GM23338 (cell line): ENCODE measurements around the gene TENM4. TPM values are rescaled to one million over a fixed set of nuclear protein-coding genes. Genes with fewer than 3 reads are reported as not detected.

Source experiments
- ATAC-seq: fragments of 200-7000 bp; cut with Tn5 transposase; 3 replicates; pipeline ENCODE4 v1.9.1; 2020
- DNase-seq: peaks from one replicate; pipeline ENCODE4 v3.0.0-alpha.2; 2015; ENCODE audit warnings: low spot score
- H2AFZ ChIP-seq: fragments of 200-600 bp; sonication (generic); 2 replicates; pipeline ENCODE4 v1.8.0; 2016; ENCODE audit warnings: antibody characterized with exemption, mild to moderate bottlenecking, moderate library complexity
- H3F3A ChIP-seq: fragments of 200-600 bp; sonication (generic); replicated peaks from 2 replicates; pipeline ENCODE4 v1.8.0; 2017; ENCODE audit warnings: antibody characterized with exemption, mixed run types, low read depth
- H3K27ac ChIP-seq: fragments of 200-600 bp; sonication (generic); 2 replicates; pipeline ENCODE4 v1.6.1; 2016; ENCODE audit warnings: low read depth
- H3K27me3 ChIP-seq: fragments of 200-600 bp; sonication (generic); 2 replicates; pipeline ENCODE4 v1.8.0; 2016; ENCODE audit warnings: mild to moderate bottlenecking, mixed run types, moderate library complexity; ENCODE audit not compliant: insufficient read depth
- H3K36me3 ChIP-seq: fragments of 200-600 bp; sonication (generic); 2 replicates; pipeline ENCODE4 v1.8.0; 2016; ENCODE audit warnings: mild to moderate bottlenecking; ENCODE audit not compliant: insufficient read depth
- H3K4me1 ChIP-seq: fragments of 200-600 bp; sonication (generic); 2 replicates; pipeline ENCODE4 v1.8.0; 2016; ENCODE audit warnings: mild to moderate bottlenecking, moderate library complexity; ENCODE audit not compliant: insufficient read depth
- H3K4me2 ChIP-seq: fragments of 200-600 bp; sonication (generic); 2 replicates; pipeline ENCODE4 v1.7.1; 2017; ENCODE audit warnings: mixed run types
- H3K4me3 ChIP-seq: fragments of 200-600 bp; sonication (generic); 2 replicates; pipeline ENCODE4 v1.6.1; 2016; ENCODE audit warnings: mixed run types
- H3K79me2 ChIP-seq: fragments of 200-600 bp; sonication (generic); replicated peaks from 2 replicates; pipeline ENCODE4 v1.8.0; 2017; ENCODE audit warnings: mild to moderate bottlenecking; ENCODE audit not compliant: insufficient read depth
- H3K9me2 ChIP-seq: fragments of 200-600 bp; sonication (generic); 2 replicates; pipeline ENCODE4 v1.8.0; 2017; ENCODE audit not compliant: insufficient read depth
- H4K20me1 ChIP-seq: fragments of 200-600 bp; sonication (generic); replicated peaks from 2 replicates; pipeline ENCODE4 v1.8.0; 2017; ENCODE audit warnings: mild to moderate bottlenecking; ENCODE audit not compliant: insufficient read depth
- H3K27ac Mint-ChIP-seq: 2 replicates; pipeline ENCODE4 v1.8.0; 2020; ENCODE audit warnings: inconsistent platforms, mild to moderate bottlenecking, moderate library complexity, mixed read lengths
- H3K27me3 Mint-ChIP-seq: 3 replicates; pipeline ENCODE4 v1.8.0; 2022; ENCODE audit warnings: low read depth, mild to moderate bottlenecking, moderate library complexity, mixed read lengths, inconsistent platforms; ENCODE audit not compliant: insufficient read depth, poor library complexity
- H3K36me3 Mint-ChIP-seq: 3 replicates; pipeline ENCODE4 v1.8.0; 2021; ENCODE audit warnings: low read depth, mild to moderate bottlenecking, inconsistent platforms, moderate library complexity, mixed read lengths
- H3K4me1 Mint-ChIP-seq: 3 replicates; pipeline ENCODE4 v1.8.0; 2020; ENCODE audit warnings: mild to moderate bottlenecking, inconsistent platforms, mixed read lengths
- H3K4me3 Mint-ChIP-seq: 3 replicates; pipeline ENCODE4 v1.8.0; 2021; ENCODE audit warnings: moderate library complexity, mild to moderate bottlenecking, inconsistent platforms, mixed read lengths
- H3K9me3 Mint-ChIP-seq: 3 replicates; pipeline ENCODE4 v1.8.0; 2020; ENCODE audit warnings: moderate library complexity, mild to moderate bottlenecking, inconsistent platforms, mixed read lengths
- CREB1 ChIP-seq: fragments of 250-450 bp; sonication (Bioruptor Pico); IDR thresholded peaks from 2 replicates; pipeline ENCODE4 v1.5.0; 2020; ENCODE audit warnings: low read depth, mild to moderate bottlenecking, moderate library complexity
- EZH2 ChIP-seq: fragments of 200-600 bp; sonication (generic); IDR thresholded peaks from one replicate; pipeline ENCODE4 v1.8.0; 2017; ENCODE audit warnings: antibody characterized with exemption, mild to moderate bottlenecking, low read depth; ENCODE audit not compliant: unreplicated experiment
- EZH2phosphoT487 ChIP-seq: fragments of 200-600 bp; sonication (generic); IDR thresholded peaks from one replicate; pipeline ENCODE4 v1.8.1; 2018; ENCODE audit warnings: antibody characterized with exemption; ENCODE audit not compliant: unreplicated experiment
- JUNB ChIP-seq: IDR thresholded peaks from one replicate; pipeline ENCODE4 v1.6.1; 2016; ENCODE audit warnings: antibody characterized with exemption; ENCODE audit not compliant: unreplicated experiment
- NANOG ChIP-seq: IDR thresholded peaks from 2 replicates; pipeline ENCODE4 v1.6.1; 2016; ENCODE audit warnings: antibody characterized with exemption, borderline replicate concordance
- POLR2AphosphoS5 ChIP-seq: IDR thresholded peaks from 2 replicates; pipeline ENCODE4 v1.6.1; 2016; ENCODE audit warnings: antibody characterized with exemption, low read depth
- STAT1 ChIP-seq: IDR thresholded peaks from one replicate; pipeline ENCODE4 v1.6.1; 2016; ENCODE audit warnings: antibody characterized with exemption; ENCODE audit not compliant: unreplicated experiment
- ZNF114 ChIP-seq: fragments of 250-450 bp; sonication (Bioruptor Pico); IDR thresholded peaks from 2 replicates; pipeline ENCODE4 v1.5.0; 2020; ENCODE audit warnings: mild to moderate bottlenecking, moderate library complexity
- ZNF331 ChIP-seq: fragments of 250-450 bp; sonication (Bioruptor Pico); IDR thresholded peaks from 2 replicates; pipeline ENCODE4 v1.5.0; 2020; ENCODE audit warnings: low read depth, mild to moderate bottlenecking, moderate library complexity
- ZNF462 ChIP-seq: fragments of 250-450 bp; sonication (Bioruptor Pico); IDR thresholded peaks from 2 replicates; pipeline ENCODE4 v1.5.0; 2020; ENCODE audit warnings: mild to moderate bottlenecking, moderate library complexity
- polyA plus RNA-seq: library from polyadenylated mRNA; unstranded; fragments of >200 nt; fragmentation: Nextera tagmentation; extraction: Ambion mirVana; gene quantifications from 2 replicates; pipeline ENCODE4 v1.2.1, GENCODE V29; 2016
- total RNA-seq: library from RNA; depleted of rRNA; stranded (reverse); fragments of >200 nt; shearing (Covaris generic); gene quantifications from 2 replicates; pipeline ENCODE4 v1.2.3, GENCODE V29; 2014
- TF ChIP-seq, protein P1 (sequence below): IDR thresholded peaks from one replicate; pipeline ENCODE4 v1.6.1; 2018; ENCODE audit warnings: antibody characterized with exemption; ENCODE audit not compliant: unreplicated experiment
- TF ChIP-seq, protein P2 (sequence below), 2 experiments: fragments of 200-600 bp in 1 of 2; sonication (generic) in 1 of 2; conservative IDR thresholded peaks; 2 replicates each; pipeline versions ENCODE4 v1.5.1 to v1.6.1; 2016 to 2017; ENCODE audit warnings: antibody characterized with exemption in 2 of 2, low read depth in 2 of 2, mild to moderate bottlenecking in 2 of 2, moderate library complexity in 1 of 2
- TF ChIP-seq, protein P3 (sequence below): IDR thresholded peaks from 2 replicates; pipeline ENCODE4 v1.6.1; 2016; ENCODE audit warnings: antibody characterized with exemption

The TENM4 gene
- total and polyA plus RNA-seq, 2 experiments from 2014 or later: 7.3 TPM

DNA sequence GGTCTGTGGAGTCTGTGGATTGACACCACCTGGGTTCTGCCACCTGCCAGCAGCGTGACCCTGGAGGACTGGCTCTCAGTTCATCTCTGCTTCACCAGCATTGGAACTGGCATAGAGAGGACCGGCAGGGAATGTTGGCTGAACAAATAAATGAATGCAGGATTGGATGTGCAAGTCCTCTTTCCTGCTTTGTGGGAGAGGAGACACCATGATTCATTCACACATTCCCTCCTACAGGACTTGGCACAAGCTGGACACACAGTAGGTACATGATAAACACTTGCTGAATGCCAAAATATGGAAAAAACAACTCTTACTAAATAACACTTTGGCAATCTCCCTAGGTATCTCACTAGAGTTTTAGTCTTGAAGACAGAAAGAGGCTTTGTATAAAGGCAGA, 749.6 kb downstream of the TENM4 start:
- peaks cover 23% of the 10 kb centered on the region for H3K4me1 ChIP-seq
- ATAC-seq: no peak

More for the DNA sequence above, 749.6 kb downstream of the TENM4 start:
- no peak overlapping the region for H3K27ac ChIP-seq
- Mint-ChIP-seq H3K4me1 (peaks cover 27% of the 10 kb centered on the region), H3K9me3 (0 out of 3 replicates have a peak, but pooled peaks cover 2% of the 10 kb centered on the region), H3K27ac (no peak overlapping the region), H3K27me3 (peaks cover 6% of the 10 kb centered on the region), H3K4me3 (no peak overlapping the region), H3K36me3 (peaks cover 4% of the 10 kb centered on the region; the same call in 2 of the 3 replicates)
- no peak for TF ChIP-seq JUNB
- TF ChIP-seq CREB1 (CRISPR knock-in tag): no peak
- no peak for TF ChIP-seq ZNF114 (CRISPR knock-in tag)
- TF ChIP-seq, protein P1, sequence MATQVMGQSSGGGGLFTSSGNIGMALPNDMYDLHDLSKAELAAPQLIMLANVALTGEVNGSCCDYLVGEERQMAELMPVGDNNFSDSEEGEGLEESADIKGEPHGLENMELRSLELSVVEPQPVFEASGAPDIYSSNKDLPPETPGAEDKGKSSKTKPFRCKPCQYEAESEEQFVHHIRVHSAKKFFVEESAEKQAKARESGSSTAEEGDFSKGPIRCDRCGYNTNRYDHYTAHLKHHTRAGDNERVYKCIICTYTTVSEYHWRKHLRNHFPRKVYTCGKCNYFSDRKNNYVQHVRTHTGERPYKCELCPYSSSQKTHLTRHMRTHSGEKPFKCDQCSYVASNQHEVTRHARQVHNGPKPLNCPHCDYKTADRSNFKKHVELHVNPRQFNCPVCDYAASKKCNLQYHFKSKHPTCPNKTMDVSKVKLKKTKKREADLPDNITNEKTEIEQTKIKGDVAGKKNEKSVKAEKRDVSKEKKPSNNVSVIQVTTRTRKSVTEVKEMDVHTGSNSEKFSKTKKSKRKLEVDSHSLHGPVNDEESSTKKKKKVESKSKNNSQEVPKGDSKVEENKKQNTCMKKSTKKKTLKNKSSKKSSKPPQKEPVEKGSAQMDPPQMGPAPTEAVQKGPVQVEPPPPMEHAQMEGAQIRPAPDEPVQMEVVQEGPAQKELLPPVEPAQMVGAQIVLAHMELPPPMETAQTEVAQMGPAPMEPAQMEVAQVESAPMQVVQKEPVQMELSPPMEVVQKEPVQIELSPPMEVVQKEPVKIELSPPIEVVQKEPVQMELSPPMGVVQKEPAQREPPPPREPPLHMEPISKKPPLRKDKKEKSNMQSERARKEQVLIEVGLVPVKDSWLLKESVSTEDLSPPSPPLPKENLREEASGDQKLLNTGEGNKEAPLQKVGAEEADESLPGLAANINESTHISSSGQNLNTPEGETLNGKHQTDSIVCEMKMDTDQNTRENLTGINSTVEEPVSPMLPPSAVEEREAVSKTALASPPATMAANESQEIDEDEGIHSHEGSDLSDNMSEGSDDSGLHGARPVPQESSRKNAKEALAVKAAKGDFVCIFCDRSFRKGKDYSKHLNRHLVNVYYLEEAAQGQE: no peak
- TF ChIP-seq POLR2AphosphoS5: no peak
- TF ChIP-seq ZNF462 (CRISPR knock-in tag): no peak
- no peak for TF ChIP-seq ZNF331
- TF ChIP-seq EZH2: no peak
- no peak for TF ChIP-seq EZH2phosphoT487
- TF ChIP-seq STAT1: no peak
- TF ChIP-seq, protein P2, sequence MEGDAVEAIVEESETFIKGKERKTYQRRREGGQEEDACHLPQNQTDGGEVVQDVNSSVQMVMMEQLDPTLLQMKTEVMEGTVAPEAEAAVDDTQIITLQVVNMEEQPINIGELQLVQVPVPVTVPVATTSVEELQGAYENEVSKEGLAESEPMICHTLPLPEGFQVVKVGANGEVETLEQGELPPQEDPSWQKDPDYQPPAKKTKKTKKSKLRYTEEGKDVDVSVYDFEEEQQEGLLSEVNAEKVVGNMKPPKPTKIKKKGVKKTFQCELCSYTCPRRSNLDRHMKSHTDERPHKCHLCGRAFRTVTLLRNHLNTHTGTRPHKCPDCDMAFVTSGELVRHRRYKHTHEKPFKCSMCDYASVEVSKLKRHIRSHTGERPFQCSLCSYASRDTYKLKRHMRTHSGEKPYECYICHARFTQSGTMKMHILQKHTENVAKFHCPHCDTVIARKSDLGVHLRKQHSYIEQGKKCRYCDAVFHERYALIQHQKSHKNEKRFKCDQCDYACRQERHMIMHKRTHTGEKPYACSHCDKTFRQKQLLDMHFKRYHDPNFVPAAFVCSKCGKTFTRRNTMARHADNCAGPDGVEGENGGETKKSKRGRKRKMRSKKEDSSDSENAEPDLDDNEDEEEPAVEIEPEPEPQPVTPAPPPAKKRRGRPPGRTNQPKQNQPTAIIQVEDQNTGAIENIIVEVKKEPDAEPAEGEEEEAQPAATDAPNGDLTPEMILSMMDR (conservative IDR thresholded peaks at IDR 0.05; ENCODE audit: low read depth in 2 of 2): no peak
- no peak for TF ChIP-seq NANOG
- TF ChIP-seq, protein P3, sequence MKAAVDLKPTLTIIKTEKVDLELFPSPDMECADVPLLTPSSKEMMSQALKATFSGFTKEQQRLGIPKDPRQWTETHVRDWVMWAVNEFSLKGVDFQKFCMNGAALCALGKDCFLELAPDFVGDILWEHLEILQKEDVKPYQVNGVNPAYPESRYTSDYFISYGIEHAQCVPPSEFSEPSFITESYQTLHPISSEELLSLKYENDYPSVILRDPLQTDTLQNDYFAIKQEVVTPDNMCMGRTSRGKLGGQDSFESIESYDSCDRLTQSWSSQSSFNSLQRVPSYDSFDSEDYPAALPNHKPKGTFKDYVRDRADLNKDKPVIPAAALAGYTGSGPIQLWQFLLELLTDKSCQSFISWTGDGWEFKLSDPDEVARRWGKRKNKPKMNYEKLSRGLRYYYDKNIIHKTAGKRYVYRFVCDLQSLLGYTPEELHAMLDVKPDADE: no peak
- no peaks in the 10 kb centered on the region for H3K27me3 ChIP-seq
- no peaks in the 10 kb centered on the region for H3K36me3 ChIP-seq
- DNase-seq: no peak
- H3K4me2 ChIP-seq: no peak overlapping the region
- no peaks in the 10 kb centered on the region for H3F3A ChIP-seq
- H3K9me2 ChIP-seq: peaks cover 6% of the 10 kb centered on the region; the same call in 1 of the 2 replicates
- no peak overlapping the region for H3K4me3 ChIP-seq
- H4K20me1 ChIP-seq: no peaks in the 10 kb centered on the region
- H2AFZ ChIP-seq: no peak overlapping the region
- no peaks in the 10 kb centered on the region for H3K79me2 ChIP-seq
